GM18858 (cell line): ENCODE results near the gene PDIA5.

Source experiments
- ATAC-seq: cut with Tn5 transposase; IDR thresholded peaks from one replicate; pipeline ENCODE4 v1.9.1; 2021; ENCODE audit not compliant: unreplicated experiment

PDIA5 gene

GRCh38 chr3:123159926-123160635 is 93.3 kb downstream of the PDIA5 start:
- no peak for ATAC-seq

- no peak for ATAC-seq
These were observed 94.3 kb downstream of the PDIA5 start for GRCh38 chr3:123161167-123161566.

GRCh38 chr3:123163141-123163540 is 96.3 kb downstream of the PDIA5 start:
- ATAC-seq, result no peak

GRCh38 chr3:123165163-123165562 is 98.3 kb downstream of the PDIA5 start:
- ATAC-seq, result no peak

GRCh38 chr3:123167686-123168085 is 100.9 kb downstream of the PDIA5 start:
- no peak for ATAC-seq

GRCh38 chr3:123168122-123168521 is 101.3 kb downstream of the PDIA5 start:
- no peak for ATAC-seq

GRCh38 chr3:123168605-123169004 is 101.8 kb downstream of the PDIA5 start:
- ATAC-seq, result no peak

GRCh38 chr3:123169492-123169929 is 102.7 kb downstream of the PDIA5 start:
- ATAC-seq, result no peak

GRCh38 chr3:123169930-123170329 is 103.1 kb downstream of the PDIA5 start:
- ATAC-seq, result no peak

- ATAC-seq, result no peak
These were observed 114.0 kb downstream of the PDIA5 start for GRCh38 chr3:123180791-123181190.

- ATAC-seq, result no peak
These were observed 119.9 kb downstream of the PDIA5 start for GRCh38 chr3:123186695-123187094.

- no peak for ATAC-seq
These were observed 121.2 kb downstream of the PDIA5 start for GRCh38 chr3:123188058-123188457.

- no peak for ATAC-seq
These were observed 126.8 kb downstream of the PDIA5 start for GRCh38 chr3:123193448-123194101.

- no peak for ATAC-seq
These were observed 127.7 kb downstream of the PDIA5 start for GRCh38 chr3:123194552-123194951.

GRCh38 chr3:123198372-123198771 is 131.5 kb downstream of the PDIA5 start:
- ATAC-seq, result no peak

- ATAC-seq, result no peak
These were observed 134.4 kb downstream of the PDIA5 start for GRCh38 chr3:123201223-123201556.

- peak; percentile 90 for ATAC-seq
These were observed 135.0 kb downstream of the PDIA5 start, which contains the start of gene SEC22A for GRCh38 chr3:123201557-123202427. Gene SEC22A (plus strand): TSS chr3:123201943. CDS start chr3:123209218, 7,275 bp downstream.

GRCh38 chr3:123202451-123202850 is 135.6 kb downstream of the PDIA5 start:
- no peak for ATAC-seq
